Measurements from ENCODE around the gene PPP6R2. TPM values are rescaled to one million over a fixed set of nuclear protein-coding genes. Genes with fewer than 3 reads are reported as not detected.

The PPP6R2 gene
- total and polyA plus RNA-seq, 2 of the 4 experiments (the other 2 are of a cell fraction), result 49.2 to 51.6 TPM

GRCh38 chr22:50309601-50309991, 33.5 kb upstream of the PPP6R2 start:
- in situ Hi-C loops (cut with MboI; ENCODE audit: low sequenced_read_pairs), result no loop called here
- TF ChIP-seq NFE2L2 (IDR thresholded peaks at IDR 0.05; ENCODE audit: low read depth, low read length) (no peak), CHD1 (IDR thresholded peaks at IDR 0.05; ENCODE audit: low read depth, low read length) (no peak), RCOR1 (IDR thresholded peaks at IDR 0.05; ENCODE audit: insufficient replicate concordance, low read length) (no peak), POLR2A (IDR thresholded peaks at IDR 0.05; ENCODE audit: low read depth, low read length) (no peak), MAFK (IDR thresholded peaks at IDR 0.05; ENCODE audit: low read depth, low read length) (no peak)
- H2BK20ac ChIP-seq (ENCODE audit: low read depth, low read length), result no peak overlapping the region
- peaks cover 7% of the 10 kb centered on the region; the same call in 1 of the 2 replicates for H3K36me3 ChIP-seq (ENCODE audit: control insufficient read depth, insufficient read depth, low read length)
- intact Hi-C loops (cut with micrococcal nuclease), result loop anchor here (5.0 kb wide), 1 partner anchor 37 kb away; the partner anchor contains the start of gene MAPK11
- H4K20me1 ChIP-seq (ENCODE audit: insufficient read depth, low read length), result peaks cover 17% of the 10 kb centered on the region
- H2AK9ac ChIP-seq (replicated peaks; ENCODE audit: low read depth, low read length, poor library complexity), result peak overlapping the region; percentile 65
- H4K8ac ChIP-seq (ENCODE audit: low read depth in 2 of 2, low read length in 2 of 2), result no peak overlapping the region; a peak in 1 of 4 replicates
- no peak overlapping the region for H3K4me2 ChIP-seq (ENCODE audit: low read depth, low read length)
- H3K27ac ChIP-seq (ENCODE audit: insufficient read depth, low read length), result no peak overlapping the region
- peak overlapping the region; percentile 96; the same call in 1 of the 2 replicates for H3K4ac ChIP-seq (ENCODE audit: low read depth, low read length)
- peaks cover 0 to 27% of the 10 kb centered on the region in 2 experiments; a peak in 1 of 4 replicates for H3K79me1 ChIP-seq (ENCODE audit: low read depth in 1 of 2, low read length in 2 of 2)
- no peak for DNase-seq
- H2BK120ac ChIP-seq (ENCODE audit: low read depth, low read length), result no peak overlapping the region
- CTCF ChIA-PET, result no interaction called here
- peak overlapping the region; percentile 81 for H2AFZ ChIP-seq (replicated peaks; ENCODE audit: low read length, poor library complexity)
- peaks cover 14% of the 10 kb centered on the region; the same call in 1 of the 2 replicates for H3K9me1 ChIP-seq (ENCODE audit: insufficient read depth, low read length)
- POLR2A ChIA-PET (ENCODE audit: unreplicated experiment), result interaction anchor here (1.4 kb wide), 1 partner anchor 14 kb away, joined by 4 read pairs; no protein-coding TSS in a partner anchor
- H3K14ac ChIP-seq (replicated peaks; ENCODE audit: low read depth, low read length), result no peak overlapping the region
- no CpG with 5 or more reads among the region's 7 CpGs for WGBS, 2 experiments (ENCODE audit: extremely low coverage in 2 of 2, insufficient read length in 1 of 2)
- H3K9ac ChIP-seq (ENCODE audit: low read depth, low read length), result no peak overlapping the region
- H2BK15ac ChIP-seq (ENCODE audit: low read depth, low read length), result no peak overlapping the region
- no peak overlapping the region for H3K4me3 ChIP-seq (ENCODE audit: insufficient read depth, low read depth, low read length)
- no peak for ATAC-seq (ENCODE audit: low read depth)
- dilution Hi-C loops (cut with HindIII; ENCODE audit: low sequenced_read_pairs, unreplicated experiment), result no loop called here
- H4K5ac ChIP-seq (ENCODE audit: low read depth, low read length), result no peak overlapping the region
- no peak overlapping the region for H3K56ac ChIP-seq (ENCODE audit: extremely low read depth, insufficient read depth, low read length)
- BruUV-seq (replicated peaks), result no TSS peak
- H3K27me3 ChIP-seq (ENCODE audit: control insufficient read depth, insufficient read depth, low read length), result no peaks in the 10 kb centered on the region
- H3K18ac ChIP-seq (ENCODE audit: low read depth, low read length), result no peak overlapping the region
- H3K9me3 ChIP-seq (ENCODE audit: control insufficient read depth, insufficient read depth, low read length), result no peaks in the 10 kb centered on the region
- H4K91ac ChIP-seq (ENCODE audit: insufficient read depth, low read depth, low read length), result no peak overlapping the region; the same call in 1 of the 2 replicates
- H2BK5ac ChIP-seq (ENCODE audit: low read depth, low read length, poor library complexity, severe bottlenecking), result no peak overlapping the region
- H2AK5ac ChIP-seq (ENCODE audit: low read depth, low read length), result peak overlapping the region; percentile 95
- no peak overlapping the region for H3K23ac ChIP-seq (ENCODE audit: low read depth, low read length)
- peaks cover 23% of the 10 kb centered on the region for H3K4me1 ChIP-seq (ENCODE audit: control insufficient read depth, insufficient read depth, low read length)
